Measurements from ENCODE around the gene ATXN7L1.
"Not testable (repeated sequence)": the region's sequence is repeated elsewhere in the genome, so short reads cannot be mapped to it uniquely, and the experiment has no call there.

DNA sequence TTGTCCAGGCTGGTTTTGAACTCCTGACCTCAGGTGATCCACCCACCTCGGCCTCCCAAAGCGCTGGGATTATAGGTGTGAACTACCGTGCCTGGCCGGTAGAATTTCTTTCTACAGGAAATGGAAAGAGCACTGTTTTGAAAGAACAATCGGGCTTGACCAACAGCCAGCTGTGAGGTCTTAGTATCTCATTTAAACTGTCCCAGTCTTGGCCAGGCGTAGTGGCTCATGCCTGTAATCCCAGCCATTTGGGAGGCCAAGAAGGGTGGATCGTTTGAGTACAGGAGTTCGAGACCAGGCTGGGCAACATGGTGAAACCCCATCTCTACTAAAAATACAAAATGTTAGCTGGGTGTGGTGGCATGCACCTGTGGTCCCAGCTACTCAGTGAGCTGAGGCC is 277.3 kb downstream of the ATXN7L1 start:
- TF ChIP-seq CTCF (conservative IDR thresholded peaks at IDR 0.05); EZH2 (IDR thresholded peaks at IDR 0.05; ENCODE audit: low read depth): not testable (repeated sequence)
